CD4-positive, alpha-beta T cell treated with Interferon gamma for 1 hour (primary cell): Measurements from ENCODE around the gene NUBP1.
"Not testable (repeated sequence)": the region's sequence is repeated elsewhere in the genome, so short reads cannot be mapped to it uniquely, and the experiment has no call there.

Experiments used
- DNase-seq: peaks from one replicate; pipeline ENCODE4 v3.0.0-alpha.2; 2020

Gene NUBP1

DNA sequence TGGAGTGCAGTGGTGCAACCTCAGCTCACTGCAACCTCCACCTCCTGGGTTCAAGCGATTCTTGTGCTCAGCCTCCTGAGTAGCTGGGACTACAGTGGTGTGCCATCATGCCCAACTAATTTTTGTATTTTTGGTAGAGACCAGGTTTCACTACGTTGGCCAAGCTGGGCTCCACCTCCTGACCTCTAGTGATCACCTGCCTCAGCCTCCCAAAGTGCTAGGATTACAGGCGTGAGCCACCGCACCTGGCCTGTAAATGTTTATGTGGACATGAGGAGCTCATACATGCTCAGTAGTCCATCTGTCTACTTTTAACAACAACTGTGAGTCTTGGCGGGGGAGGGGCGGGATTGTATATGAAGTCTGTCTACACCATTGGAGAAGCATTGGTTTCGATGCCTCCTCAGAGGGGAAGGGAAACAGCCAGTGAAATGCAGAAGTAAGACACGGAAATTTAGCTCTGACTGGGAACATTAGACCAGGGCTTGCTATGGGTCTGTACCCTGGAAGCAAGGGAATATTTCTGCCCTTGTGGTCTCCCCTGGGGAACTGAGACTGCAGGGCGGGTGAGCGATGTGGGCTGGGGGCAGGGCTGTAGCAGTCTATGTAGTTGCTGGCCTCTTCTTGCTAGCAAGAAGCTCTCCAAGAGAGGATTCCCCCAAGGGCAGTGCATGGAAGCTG lies 9.3 kb downstream of the NUBP1 start:
- DNase-seq: peak; percentile 59

GRCh38 chr16:10753670-10754069 lies 10.0 kb downstream of the NUBP1 start:
- no peak for DNase-seq

- DNase-seq: no peak
These were observed 11.3 kb downstream of the NUBP1 start for GRCh38 chr16:10754941-10755340.

- DNase-seq: no peak
These were observed 12.9 kb downstream of the NUBP1 start for GRCh38 chr16:10756574-10756973.

- no peak for DNase-seq
These were observed 17.2 kb downstream of the NUBP1 start for GRCh38 chr16:10760858-10761257.

DNA sequence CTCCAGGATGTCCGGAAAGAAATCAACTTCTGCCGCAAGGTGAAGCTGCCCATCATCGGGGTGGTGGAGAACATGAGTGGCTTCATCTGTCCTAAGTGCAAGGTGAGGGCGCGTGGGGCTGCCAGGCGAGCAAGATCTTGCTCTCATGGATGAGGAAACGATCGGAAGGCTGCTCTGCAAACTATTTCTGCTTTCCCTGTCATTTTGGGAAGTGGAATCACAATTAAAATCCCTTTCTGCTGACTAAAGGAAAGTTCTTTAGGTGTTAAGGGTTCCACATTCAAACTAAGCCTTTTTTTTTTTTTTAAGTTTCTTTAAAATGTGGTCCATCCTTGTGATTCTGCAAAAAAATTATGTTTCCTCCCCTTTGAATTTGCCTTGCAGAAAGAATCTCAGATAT lies 17.7 kb downstream of the NUBP1 start:
- no peak for DNase-seq

GRCh38 chr16:10762336-10763016 lies 18.8 kb downstream of the NUBP1 start:
- no peak for DNase-seq

DNA sequence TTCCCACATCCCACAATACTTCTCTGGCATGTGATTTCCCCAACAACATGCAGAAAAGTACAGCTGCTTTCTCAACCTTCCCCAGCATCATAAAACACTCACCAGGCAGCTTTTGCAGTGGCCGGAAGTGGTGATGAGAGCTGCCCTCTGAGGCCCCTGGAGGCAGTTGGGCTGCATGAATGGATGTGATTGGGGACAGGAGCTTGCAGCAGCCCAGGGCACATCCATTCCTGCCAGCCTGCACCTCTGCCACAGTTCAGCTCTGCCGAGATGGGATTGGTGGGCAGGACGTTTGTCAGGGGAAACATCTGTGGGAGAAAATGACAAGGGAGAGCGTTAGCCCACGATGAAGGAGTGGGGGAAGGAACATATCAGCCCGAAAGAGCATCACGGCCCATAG lies 19.8 kb downstream of the NUBP1 start:
- no peak for DNase-seq

GRCh38 chr16:10765772-10766171 lies 22.1 kb downstream of the NUBP1 start:
- DNase-seq: peak; percentile 53

GRCh38 chr16:10767127-10767526 lies 23.5 kb downstream of the NUBP1 start:
- DNase-seq: no peak

GRCh38 chr16:10769381-10769780 lies 25.7 kb downstream of the NUBP1 start:
- no peak for DNase-seq

DNA sequence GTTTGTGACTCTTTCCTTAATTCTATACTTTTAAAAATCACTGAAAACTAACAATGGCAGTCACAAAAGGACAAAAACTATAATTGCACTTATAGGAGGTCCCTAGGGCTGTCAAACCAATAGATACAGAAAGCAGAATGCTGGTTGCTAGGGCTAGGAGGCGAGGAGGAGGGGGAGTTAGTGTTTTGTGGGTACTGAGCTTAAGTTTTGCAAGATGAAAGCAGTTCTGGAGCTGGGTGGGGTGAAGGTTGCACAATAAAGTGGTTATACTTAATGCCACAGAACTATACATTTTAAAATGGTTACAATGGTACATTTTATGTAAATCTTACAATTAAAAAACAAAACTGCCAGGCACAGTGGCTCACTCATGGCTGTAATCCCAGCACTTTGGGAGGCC lies 27.3 kb downstream of the NUBP1 start:
- DNase-seq: peak; percentile 11

DNA sequence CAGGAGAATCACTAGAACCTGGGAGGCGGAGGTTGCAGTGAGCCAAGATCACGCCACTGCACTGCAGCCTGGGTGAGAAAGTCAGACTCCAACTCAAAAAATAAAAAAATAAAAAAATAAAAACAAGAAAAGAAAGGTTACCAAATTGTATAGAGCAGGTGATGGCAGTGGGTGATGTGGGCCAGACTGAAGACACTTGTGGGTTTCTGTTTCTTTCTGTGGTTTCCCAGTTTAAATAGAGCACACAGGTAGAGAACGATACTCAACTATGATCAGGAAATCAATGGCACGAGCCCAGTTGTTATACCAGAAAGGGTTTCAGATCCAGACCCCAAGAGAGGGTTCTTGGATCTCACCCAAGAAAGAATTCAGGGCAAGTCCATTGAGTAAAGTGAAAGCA lies 32.6 kb downstream of the NUBP1 start:
- DNase-seq: no peak

GRCh38 chr16:10776923-10777322 lies 33.3 kb downstream of the NUBP1 start:
- DNase-seq: not testable (repeated sequence)

- DNase-seq: no peak
These were observed 33.7 kb downstream of the NUBP1 start for GRCh38 chr16:10777356-10777755.

- DNase-seq: not testable (repeated sequence)
These were observed 36.3 kb downstream of the NUBP1 start for GRCh38 chr16:10779908-10780307.

- DNase-seq: no peak
These were observed 37.0 kb downstream of the NUBP1 start for GRCh38 chr16:10780628-10781027.

- DNase-seq: no peak
These were observed 39.0 kb downstream of the NUBP1 start for GRCh38 chr16:10782628-10783027.

- peak; percentile 10 for DNase-seq
These were observed 43.7 kb downstream of the NUBP1 start for GRCh38 chr16:10787304-10787703.

GRCh38 chr16:10788630-10789029 lies 45.0 kb downstream of the NUBP1 start:
- DNase-seq: not testable (repeated sequence)

DNA sequence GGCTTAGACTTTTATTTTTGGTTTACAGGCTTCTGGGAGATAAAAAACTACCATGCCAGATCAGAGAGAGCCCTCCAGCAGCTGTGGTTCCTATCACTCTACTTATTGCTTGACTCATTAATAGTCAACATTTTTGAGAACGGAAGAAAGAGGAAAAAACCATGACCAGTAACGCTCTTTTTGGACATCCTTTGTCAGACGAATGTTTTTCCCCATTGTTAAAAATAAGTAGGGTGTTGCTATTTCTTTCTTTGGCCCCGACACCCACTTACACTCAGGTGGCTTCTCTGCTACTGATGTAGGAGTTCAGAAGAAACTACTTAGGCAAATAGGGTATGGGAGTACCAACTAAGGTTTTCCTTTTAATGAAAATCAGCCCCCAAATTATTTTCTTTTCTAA lies 47.4 kb downstream of the NUBP1 start:
- no peak for DNase-seq

DNA sequence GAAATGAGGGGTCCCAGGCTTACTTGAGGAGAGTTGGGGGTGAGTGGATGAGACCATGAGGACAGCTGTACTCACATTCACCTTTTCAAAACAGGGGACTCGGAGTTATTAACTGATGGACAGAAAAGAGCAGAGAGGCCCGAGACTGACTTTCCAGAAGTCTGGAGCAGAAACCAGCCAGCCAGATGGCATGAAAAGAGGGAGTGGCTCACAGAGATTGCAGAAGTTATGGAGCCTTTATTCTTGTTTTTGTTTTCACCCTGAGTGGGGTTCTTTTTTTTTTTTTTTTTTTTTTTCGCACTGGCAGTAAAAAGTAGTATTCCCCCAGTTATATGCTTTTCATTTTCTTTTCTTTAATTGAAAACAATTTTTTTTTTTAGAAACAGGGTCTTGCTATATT lies 56.1 kb downstream of the NUBP1 start:
- no peak for DNase-seq

- DNase-seq: no peak
These were observed 61.7 kb downstream of the NUBP1 start for GRCh38 chr16:10805334-10805733.

DNA sequence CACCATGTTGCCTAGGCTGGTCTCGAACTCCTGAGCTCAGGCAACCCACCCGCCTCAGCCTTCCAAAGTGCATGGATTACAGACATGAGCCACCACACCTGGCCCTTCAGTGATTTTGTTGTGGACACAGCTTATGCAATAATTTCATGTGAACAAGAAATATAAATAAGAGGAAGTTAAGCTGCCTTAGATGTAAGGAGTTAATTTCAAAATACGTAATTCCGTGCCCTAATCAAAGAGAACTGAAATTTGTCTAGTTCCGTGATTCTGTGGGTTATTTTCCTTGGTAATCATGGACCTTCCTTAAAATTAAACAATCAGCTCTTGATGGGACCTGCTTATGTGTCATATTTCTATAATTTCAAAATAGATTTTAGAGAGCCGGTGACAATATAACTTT lies 63.1 kb downstream of the NUBP1 start:
- no peak for DNase-seq

DNA sequence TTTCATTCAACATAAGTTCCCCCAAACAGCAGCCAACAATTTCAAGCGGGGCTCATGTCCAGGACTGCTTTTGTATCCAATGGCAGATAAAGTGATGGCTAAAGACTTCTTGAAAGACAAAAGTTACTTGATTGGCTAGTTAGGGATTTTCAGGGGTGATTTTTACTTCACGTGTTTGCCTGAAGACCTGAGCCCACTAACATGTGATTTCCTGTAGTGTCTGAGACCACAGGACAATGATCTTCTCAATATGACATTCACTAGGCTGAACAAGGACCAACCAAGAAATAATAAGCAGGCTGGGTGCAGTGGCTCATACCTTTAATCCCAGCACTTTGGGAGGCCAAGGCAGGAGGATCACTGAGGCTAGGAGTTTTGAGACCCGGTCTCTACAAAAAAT lies 64.6 kb downstream of the NUBP1 start:
- no peak for DNase-seq
